Measurements from ENCODE around the gene ICAM5.

ICAM5 gene

DNA sequence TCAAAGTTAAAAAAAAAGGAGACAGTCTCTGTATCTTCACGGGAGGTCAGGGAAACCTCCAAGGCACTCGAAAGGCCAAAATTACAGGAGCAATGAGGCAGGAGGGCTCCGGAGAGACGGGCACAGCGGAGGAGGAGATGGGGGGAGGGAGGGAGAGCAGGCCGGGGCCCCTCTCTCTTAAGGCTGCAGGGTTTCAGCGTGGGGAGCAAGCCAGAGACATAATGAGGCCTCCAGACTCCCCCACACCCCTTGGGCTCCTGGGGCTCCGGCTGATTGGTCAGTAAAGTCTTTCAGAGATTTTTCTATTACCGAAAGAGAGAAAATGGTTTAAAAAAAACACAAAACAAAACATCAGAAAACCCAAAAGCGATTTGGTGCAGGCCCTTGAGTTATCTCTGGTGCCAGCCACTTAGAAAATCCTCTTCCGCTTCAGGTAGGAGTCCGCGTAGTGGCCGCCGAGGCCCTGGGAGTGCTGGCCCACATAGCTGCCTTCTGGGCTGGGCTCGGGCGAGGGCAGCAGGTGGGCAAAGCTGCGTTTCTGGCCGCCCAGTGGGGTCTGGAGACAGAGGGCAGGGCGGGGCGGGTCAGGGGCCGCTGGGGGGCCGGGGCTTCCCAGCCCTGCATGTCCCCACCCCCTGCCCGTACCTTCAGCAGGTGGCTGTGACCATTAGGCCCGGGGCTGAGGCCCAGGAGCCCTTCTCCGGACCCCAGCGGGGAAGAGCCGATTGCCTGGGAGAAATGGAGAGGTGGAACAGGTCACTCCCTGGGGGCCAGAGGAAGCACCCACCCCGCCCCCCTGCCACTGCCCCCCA is 27.5 kb downstream of the ICAM5 start:
- in situ Hi-C loops (cut with MboI; ENCODE audit: low sequenced_read_pairs), result no loop called here

DNA sequence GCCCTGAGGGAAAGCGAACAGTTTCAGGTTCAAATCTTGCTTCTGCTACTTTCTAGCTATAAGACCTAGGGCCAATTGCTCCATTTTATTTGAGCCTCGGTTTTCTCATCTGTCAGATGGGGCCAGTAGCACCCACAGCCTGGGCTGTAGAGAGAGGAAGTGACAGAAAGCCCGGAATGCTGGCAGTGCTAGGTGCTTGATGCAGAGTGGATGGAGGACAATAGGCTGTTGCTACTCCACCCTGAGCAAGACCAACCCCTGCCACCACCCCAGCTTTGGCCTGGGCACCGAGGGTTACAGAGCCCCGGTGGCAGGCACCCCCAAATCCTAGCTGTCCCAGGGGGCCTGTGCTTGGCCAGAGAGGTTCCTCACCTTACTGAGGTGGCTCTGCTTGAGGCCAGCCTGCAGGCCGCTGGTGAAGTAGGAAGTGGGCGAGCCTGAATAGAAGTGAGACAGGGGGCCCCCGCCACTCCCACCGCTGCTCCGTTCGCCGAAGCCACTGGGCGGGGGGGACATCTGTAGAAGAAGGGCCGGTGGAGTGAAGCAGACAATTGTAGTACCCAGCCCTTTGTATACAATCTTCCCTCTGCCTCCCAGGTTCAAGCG is 28.2 kb downstream of the ICAM5 start:
- in situ Hi-C loops (cut with MboI; ENCODE audit: low sequenced_read_pairs), result no loop called here

DNA sequence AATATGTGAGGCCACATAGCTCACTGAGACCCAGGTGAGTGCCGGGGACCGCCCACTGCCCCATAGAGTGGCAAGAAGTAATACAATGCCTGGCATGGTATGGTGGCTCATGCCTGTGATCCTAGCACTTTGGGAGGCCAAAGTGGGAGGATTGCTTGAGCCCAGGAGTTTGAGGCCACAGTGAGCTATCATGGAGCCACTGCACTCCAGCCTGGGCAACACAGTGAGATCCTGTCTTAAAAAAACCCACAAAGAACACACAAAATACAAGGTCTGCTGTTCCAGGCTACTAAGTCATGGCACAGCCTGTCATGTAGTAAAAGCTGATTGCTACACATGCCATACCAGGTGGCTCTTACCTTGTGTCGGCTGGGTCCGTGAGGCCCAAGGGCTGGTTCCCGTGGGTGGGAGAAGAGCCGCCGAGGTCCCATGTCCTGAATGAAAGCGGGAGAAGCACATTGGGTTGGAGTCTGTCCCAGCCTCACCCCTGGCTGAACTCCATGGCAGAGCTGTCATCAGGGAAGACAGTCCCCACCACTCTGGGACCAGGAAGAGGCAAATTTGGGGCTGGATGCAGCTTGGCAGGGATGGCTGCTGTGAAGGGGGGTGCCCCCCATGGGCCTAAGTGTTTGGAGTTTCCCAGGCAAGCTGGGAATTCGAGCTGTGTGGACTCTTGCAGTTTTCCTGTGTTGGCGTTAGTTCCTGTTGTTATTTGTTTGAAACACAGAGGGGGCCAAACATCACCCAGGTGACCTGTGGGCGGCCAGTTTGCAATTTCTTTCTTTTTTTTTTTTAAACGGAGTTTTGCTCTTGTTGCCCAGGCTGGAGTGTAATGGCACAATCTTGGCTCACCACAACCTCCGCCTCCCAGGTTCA is 29.3 kb downstream of the ICAM5 start:
- in situ Hi-C loops (cut with MboI; ENCODE audit: low sequenced_read_pairs), result no loop called here

DNA sequence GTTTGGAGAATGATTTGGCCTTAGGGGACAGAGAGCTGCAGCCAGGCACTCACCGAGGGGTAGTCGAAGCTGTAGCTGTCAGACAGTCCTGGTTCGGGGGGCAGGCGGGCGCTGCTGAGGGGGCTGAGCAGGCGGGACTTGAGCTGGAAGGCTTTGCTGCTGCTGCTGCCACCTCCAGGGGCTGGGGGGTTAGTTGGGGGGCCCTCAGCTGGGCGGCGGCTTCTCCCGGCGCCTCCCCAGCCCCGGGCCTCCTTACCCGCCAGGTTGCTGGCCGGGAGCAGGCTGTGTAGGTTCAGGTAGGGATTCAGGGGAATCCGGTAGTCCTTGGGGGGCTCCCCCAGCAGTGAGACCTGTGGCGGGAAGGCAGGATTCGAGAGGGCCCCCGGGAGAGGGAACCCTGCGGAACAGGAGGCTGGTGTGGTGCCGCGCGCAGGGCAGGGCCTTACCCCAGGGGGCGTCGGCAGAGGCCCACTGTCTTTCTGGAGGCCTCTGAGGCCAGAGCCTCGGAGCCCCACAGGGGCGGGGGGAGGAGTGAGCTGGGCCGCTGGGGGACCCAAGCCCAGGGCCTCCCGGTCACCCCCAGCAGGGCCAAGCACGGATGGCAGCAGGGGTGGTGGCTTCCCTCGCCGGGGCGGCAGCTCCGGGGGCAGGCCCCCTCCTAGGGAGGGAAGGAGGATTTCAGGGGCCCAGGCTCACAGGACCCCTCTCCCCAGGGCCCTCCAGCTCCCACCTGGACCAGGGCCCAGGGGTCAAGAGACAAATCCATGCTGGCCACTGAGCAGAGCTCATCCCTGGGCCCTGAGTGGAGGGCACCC is 31.1 kb downstream of the ICAM5 start:
- in situ Hi-C loops (cut with MboI; ENCODE audit: low sequenced_read_pairs), result no loop called here

DNA sequence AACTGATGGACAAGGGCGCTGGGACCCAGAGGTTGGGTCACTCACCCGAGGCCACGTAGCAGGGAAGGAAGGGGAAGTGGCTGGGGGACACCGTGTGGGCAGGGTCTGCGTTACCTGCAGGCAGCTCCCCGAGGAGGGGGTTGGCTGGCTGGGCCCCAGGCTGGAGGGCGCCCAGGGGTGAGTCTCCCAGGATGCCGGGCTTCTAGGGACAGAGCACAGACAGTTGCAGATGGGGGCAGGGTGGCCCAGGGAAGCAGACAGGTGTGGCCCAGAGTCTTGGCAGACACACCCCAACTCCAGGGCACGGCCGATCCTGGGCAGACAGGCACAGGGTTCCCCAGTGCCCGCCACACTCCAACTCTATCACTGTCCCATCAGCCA is 31.7 kb downstream of the ICAM5 start:
- in situ Hi-C loops (cut with MboI; ENCODE audit: low sequenced_read_pairs), result no loop called here

DNA sequence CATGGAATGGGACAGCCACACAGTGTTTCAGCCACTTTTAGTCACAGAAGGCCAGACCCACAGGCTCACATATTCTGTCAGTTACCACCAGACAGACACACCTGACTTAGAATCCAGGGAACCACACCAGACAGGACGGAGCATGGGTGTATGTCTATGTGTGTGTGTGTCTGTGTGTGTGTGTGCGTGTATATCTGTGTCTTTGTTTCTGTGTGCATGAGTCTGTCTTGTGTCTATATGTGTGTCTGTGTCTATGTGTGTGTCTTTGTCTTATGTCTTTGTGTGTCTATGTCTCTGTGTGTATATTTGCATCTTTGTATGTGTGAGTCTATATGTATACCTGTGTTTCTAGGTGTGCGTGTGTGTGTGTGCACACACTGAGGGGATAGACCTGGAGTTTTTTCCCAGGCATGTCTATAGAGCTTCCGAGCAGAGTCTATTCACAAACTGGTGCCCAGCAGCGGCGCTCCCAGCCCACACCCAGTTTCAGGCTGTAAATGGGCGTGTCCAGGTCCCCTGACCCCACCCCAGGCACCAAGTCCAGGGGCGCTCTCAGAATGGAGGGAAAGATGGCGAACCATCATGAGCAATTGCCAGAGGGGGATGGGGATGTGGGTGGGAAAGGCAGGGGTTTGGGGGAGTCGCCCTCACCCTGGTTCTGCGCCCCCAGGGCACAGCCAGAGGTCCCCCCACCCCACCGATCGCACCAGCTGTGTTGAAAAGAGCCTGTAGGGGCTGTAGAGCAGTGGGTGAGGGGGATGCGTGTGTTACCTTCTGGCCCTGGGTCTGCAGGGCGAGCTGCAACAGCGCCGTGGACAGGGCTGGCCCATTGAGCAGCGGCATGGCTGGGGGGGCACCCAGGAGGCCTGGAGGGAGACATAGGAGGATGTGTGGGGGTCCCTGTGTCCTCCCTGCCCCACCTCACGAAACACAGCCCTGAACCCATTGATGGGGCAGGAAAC is 32.4 kb downstream of the ICAM5 start:
- in situ Hi-C loops (cut with MboI; ENCODE audit: low sequenced_read_pairs), result no loop called here

DNA sequence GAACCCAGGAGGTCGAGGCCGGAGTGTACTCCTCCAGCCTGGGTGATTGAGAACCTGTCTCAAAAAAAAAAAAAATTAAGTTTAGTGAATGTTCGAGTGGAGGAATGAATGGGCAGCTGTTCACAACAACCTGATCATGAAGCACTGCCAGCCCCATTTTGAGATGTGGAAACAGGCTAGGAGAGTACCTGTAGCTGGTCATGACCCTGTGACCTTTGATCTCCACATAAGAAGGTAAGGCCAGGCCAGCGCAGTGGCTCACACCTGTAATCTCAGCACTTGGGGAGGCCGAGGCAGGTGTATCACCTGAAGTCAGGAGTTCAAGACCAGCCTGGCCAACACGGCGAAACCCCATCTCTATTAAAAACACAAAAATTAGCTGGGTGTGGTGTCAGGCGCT is 36.0 kb downstream of the ICAM5 start:
- in situ Hi-C loops (cut with MboI; ENCODE audit: low sequenced_read_pairs), result no loop called here

DNA sequence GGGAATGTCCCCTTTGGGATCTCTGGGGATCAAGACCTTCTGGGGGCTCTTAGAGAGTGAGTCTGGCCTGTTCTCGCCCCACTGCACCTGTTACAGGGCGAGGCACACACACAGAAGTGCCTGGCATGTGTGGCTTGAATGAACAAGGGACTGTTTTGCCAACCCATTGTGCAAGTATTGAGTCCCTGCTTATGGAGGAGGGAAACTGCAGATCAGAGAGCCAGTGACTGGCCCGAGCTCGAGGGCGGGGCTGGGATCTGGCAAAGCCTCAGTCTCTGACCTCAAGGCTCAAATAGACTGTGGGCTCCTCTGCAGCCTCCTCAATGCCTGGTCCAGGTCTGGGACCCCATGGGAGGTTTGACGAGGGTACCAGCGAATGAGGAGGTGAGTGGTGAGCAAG is 38.0 kb downstream of the ICAM5 start:
- in situ Hi-C loops (cut with MboI; ENCODE audit: low sequenced_read_pairs), result no loop called here

DNA sequence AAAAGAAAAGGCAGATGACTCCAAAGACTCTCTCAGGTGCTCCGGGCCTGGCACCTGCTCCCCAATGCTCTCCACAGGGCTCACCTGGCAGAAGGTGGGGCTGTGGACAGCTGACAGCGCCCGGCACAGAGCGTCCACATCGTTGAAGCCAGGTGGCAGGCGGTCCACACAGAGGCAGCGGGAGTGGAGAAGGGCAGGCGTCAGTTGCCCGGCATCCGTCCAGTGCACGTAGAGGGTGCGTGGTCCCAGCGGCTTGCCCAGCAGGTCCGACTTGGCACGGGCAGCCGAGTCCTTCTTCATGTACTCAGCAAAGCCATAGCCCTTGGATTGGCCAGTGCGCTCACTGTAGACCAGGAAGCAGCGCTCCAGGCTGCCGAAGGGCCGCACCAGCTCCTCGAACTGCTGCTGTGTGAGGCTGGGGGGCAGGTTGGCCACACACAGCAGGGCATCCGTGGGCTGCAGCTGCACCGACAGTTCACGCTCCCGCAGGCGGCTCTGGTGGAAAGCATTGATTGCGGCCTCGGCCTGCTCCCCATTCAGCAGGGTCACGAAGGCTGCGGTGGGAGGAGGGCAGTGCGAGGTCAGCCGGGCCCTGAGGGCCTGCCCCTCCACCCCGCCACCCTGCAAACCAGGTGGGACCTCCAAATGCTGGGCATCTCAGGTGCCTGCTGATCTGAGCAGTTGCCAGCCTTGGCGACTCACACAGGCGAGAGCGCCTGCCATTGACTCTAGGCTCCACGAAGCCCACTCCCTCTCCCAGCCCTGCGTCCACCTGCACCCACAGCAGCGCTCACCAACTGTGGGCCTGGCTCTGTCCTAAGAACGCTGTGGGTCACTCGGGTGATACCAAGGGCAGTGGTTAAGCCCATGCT is 39.0 kb downstream of the ICAM5 start:
- in situ Hi-C loops (cut with MboI; ENCODE audit: low sequenced_read_pairs), result no loop called here

DNA sequence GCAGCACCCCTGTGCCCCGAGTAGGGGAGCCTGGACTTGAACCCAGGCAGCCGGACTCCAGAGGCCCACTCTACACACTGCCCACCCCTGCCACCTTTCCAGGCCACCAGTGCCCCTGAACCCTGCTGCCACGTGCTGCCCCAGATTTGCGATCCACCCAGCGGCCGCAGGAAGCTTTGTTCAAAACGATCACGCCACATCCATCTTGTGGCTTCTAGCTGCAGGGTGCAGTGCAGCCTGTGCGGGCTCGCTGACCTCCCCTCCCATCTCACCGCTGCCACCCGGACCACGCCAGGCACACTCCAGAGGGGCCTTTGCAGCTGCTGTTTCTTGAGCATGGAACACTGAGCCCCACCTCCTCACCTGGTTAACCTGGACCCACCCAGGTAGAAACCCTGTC is 39.8 kb downstream of the ICAM5 start:
- in situ Hi-C loops (cut with MboI; ENCODE audit: low sequenced_read_pairs), result no loop called here

DNA sequence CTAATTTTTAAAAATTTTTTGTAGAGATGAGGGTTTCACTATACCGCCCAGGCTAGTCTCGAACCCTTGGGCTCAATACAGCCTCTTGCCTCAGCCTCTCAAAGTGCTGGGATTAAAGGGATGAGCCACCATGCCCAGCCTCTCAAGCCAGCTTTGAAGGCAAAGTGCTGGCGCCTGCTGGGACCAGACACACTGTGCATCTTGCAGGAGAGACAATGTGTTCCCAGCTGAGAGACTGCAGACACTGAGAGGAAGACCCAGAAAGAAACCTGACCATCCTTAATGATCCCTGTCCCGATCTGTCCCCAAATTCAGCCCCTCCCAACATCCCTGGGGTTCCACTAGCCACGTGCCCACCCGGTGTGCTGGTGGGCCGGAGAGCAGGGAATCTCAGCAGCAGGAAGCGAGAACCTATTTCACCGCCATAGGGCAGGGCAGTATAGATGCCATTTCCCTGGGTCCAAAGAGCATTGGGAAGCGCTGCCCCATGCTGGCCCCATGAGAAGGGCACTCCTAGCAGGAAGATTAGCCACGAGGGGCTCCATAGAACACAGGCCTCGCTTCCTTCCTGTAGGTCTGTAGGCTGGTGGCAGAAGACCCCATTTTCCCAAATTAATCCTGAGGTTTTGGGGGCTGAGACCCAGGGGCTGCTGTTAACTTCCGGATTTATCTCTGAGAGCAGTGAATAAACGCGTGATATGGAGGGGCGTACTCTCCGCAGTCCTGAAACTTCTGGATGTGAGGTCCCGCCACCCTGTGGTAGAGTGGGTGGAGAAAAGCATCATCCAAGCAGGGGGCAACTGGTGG is 42.6 kb downstream of the ICAM5 start:
- in situ Hi-C loops (cut with MboI; ENCODE audit: low sequenced_read_pairs), result no loop called here

DNA sequence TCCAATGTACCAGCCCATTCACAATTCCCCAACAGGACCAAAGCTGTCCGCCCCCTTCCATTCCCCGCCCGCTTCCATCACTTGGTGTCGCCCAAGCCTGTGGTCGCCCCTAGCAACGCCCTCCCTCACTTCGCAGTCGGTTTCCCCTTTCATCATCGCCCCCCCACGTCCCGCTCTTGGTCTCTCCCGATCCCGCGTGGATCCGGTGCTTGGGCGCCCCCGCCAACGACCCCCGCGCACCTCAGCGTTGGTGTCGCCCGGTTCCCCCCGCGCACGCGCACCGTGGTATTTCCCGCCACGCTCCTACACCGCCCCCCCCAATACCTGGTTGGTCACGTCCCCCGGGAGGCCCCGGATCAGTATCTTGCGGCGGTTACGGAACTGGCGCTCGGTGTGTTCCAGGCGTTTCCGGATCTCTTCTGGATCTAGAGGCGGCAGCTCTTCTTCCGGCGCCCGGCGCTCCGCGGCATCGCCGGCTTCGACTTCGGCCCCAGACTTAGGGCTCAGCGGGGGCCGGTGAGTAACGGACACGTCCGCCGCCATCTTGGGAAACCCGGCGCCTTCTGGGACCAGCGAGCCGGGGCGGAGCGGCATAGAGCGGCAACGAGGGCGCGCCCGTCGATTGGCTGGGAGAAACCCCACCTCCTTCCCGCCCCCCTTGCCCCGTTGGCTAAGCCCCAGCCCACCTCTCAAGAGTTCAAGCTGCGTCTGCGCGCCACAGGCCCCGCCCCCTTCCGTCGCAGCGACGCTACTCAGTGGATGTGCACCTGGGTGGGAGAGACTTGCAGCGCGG is 43.4 kb downstream of the ICAM5 start, which contains the start of gene RAVER1:
TSS of gene RAVER1 (minus strand) at position 565 of the 793 bp plus-strand sequence. CDS start at position 543, 22 bp downstream.
- in situ Hi-C loops (cut with MboI; ENCODE audit: low sequenced_read_pairs), result no loop called here

DNA sequence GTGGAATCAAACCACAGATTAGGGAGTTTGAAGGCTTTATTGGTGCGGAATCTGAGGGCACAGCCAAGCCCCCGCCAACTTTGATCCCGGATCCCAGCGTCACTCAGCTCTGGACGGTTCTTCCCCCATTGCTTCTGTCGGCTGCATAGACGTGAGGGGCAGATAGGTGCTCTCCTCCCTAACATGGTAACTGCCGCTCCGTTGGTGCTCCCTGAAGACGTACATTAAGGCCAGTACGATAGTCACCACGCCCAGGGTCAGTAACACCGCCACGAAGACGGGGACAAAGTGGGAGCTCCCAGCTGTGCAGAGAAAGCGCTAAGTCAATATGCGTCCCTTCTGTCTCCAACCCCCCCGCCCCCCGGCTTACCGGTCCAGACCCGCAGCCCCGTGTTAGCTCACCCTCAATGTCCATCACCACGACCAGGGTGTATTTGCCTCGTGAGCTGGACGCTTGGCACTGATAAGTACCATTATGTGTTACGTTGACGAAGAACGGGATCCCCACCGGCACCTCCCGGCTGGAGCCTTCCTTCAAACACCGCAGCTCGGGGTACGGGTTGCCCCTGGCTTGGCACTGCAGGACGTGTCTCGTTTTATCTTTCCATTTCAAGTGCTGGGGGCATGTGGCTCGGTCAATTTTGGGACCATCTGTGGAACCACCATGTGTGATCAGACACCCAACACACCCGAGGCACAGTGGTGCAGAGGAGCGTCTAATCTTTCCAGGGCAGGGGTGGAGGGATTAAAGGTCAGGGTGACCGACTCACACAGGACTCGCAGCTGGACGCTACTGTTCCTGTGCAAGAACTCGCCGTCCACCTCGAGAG is 44.2 kb downstream of the ICAM5 start:
- in situ Hi-C loops (cut with MboI; ENCODE audit: low sequenced_read_pairs), result no loop called here

DNA sequence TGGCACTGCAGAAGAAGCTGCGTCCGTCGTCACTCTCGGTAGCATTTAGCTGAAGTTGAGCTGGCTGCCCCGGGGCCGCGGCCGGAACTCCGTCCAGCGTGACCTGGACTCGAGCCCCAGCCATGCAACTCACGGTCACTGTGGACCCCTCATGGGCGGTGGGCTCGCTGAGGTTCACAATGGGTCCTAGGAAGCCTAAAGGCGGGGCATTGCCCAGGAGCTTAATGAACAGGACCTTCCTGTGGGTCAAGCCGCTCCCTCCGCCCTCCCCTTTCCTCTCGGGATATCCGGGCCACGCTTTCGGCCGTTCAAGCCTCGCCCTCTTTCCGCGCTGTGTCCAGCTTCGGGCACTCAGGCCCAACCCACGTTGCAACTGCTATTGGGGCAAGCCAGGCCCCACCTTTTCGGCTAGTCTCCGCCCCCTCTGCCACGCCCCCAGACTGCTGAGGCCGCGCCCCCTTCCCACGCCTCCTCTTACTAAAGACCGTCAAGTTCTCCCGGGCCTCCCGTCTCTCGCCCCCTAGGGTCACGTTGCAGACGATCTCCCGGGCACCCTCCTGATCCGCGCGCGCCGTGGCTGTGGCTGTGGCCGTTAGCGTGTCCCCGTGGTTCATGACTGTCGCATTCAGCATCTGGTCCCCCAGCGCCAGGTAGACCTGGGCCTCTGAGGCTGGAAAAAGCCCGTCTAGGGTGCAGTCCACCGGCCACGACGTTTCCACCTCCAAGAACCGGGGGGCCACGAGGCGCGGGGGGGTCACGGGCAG is 45.0 kb downstream of the ICAM5 start:
- in situ Hi-C loops (cut with MboI; ENCODE audit: low sequenced_read_pairs), result no loop called here

DNA sequence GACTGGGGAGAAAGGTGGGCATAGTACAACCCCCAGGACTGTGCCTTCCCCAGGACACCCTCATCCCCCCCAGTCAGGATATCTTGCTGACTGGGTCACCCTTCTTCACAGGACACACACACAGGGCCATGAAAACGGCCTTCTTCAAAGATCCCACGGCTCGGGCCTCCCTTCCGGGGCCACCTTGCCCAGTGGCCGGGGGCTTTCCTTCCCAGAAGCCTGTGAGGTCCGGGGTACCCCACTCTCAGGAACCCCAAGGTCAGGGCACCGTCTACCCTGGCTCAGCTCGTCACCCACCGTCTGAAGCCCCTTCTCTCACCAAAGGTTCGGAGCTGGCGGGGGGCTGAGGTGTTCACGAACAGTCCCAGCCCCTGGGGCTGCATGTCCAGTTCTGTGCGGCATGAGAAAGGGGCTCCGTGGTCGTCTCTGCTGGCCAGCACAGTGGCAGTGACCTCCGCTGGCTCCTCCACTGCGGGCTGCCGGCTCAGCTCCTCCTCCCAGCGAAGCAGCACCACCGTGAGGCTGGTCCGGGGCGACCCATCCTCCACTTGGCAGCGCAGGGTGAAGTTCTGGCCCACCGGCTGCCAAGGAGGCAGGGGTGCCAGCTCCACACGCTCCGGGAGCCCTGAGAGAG is 45.7 kb downstream of the ICAM5 start:
- in situ Hi-C loops (cut with MboI; ENCODE audit: low sequenced_read_pairs), result no loop called here

Measured in HL-60/S4 treated with phorbol 12-myristate 13-acetate at 8.2 ng/mL for 4 days and 3 days (cell line).